ENCODE measurements around the gene ALKBH3.

DNA sequence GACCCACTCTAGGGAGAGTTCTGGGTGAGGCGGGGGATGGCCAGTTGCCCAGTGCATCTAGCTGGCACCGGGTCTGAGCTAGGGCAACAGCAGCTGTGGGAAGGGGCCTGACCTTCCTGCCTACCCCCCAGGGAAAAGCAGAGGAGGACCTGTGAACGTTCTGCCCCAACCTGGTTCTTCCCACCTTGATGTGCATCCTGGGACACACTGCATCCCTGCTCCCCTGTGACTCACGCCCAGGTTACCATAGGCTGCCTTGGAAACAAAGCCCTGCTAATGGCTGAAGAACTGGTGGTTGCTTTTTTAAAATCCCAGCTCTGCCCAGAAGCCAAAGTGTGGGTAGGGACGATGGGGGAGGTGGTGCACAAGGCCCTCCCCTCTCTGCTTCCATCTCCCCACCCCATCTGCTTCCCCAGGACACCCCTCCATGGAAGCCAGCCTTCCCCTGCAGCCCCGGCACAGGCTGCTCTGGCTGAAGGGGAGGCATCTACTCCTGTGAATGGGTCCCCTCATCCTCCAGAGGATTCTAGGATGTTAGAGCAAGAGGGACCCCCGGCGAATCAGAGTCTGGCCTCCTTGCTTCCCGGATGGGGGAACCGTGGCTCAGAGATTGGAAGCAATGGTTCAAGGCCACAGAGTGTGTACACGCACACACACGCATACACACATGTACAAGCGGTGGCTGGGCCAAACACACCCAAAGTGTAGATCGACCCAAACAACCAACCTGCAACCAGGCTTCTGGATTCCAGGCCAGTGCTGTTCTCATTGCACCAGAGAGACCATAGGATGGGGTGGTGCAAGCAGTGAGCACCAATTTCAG lies 54.2 kb downstream of the ALKBH3 start:
- TF ChIP-seq, protein P1, sequence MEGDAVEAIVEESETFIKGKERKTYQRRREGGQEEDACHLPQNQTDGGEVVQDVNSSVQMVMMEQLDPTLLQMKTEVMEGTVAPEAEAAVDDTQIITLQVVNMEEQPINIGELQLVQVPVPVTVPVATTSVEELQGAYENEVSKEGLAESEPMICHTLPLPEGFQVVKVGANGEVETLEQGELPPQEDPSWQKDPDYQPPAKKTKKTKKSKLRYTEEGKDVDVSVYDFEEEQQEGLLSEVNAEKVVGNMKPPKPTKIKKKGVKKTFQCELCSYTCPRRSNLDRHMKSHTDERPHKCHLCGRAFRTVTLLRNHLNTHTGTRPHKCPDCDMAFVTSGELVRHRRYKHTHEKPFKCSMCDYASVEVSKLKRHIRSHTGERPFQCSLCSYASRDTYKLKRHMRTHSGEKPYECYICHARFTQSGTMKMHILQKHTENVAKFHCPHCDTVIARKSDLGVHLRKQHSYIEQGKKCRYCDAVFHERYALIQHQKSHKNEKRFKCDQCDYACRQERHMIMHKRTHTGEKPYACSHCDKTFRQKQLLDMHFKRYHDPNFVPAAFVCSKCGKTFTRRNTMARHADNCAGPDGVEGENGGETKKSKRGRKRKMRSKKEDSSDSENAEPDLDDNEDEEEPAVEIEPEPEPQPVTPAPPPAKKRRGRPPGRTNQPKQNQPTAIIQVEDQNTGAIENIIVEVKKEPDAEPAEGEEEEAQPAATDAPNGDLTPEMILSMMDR (IDR thresholded peaks at IDR 0.05 in 4 of 5, conservative IDR thresholded peaks at IDR 0.05 in 1 of 5), result no peak
- no peak for TF ChIP-seq POLR2A (IDR thresholded peaks at IDR 0.05)

Data from gastrocnemius medialis (tissue), 4 donors.